HCT116 (cell line): ENCODE data around the gene IMMP2L.

Experiments used
- CTCF ChIP-seq, 3 experiments: fragments of 200-600 bp in 1 of 3; sonication (generic) in 1 of 3; IDR thresholded peaks in 2 of 3; conservative IDR thresholded peaks in 1 of 3; 2 replicates each; pipeline ENCODE4 v1.5.1; 2012 to 2017; ENCODE audit warnings: low read depth in 2 of 3, low read length in 2 of 3, antibody characterized with exemption in 1 of 3, borderline replicate concordance in 1 of 3, control low read depth in 1 of 3, mild to moderate bottlenecking in 1 of 3, mixed read lengths in 1 of 3, mixed run types in 1 of 3, moderate library complexity in 1 of 3; ENCODE audit not compliant: insufficient read depth in 1 of 3
- EZH2 ChIP-seq: fragments of 200-600 bp; sonication (generic); IDR thresholded peaks from 2 replicates; pipeline ENCODE4 v1.6.1; 2017; ENCODE audit warnings: antibody characterized with exemption, mixed run types
- JUND ChIP-seq: IDR thresholded peaks from 2 replicates; pipeline ENCODE4 v1.6.1; 2012
- POLR2A ChIP-seq: IDR thresholded peaks from 2 replicates; pipeline ENCODE4 v1.7.0; 2011; ENCODE audit warnings: borderline replicate concordance; ENCODE audit not compliant: insufficient read depth, insufficient read length; ENCODE audit errors: extremely low read depth
- POLR2AphosphoS5 ChIP-seq: IDR thresholded peaks from 2 replicates; pipeline ENCODE4 v1.6.1; 2011; ENCODE audit warnings: mild to moderate bottlenecking, low read depth, low read length, moderate library complexity
- RAD21 ChIP-seq: IDR thresholded peaks from 2 replicates; pipeline ENCODE4 v1.6.1; 2012; ENCODE audit warnings: low read depth, mild to moderate bottlenecking
- REST ChIP-seq: IDR thresholded peaks from 2 replicates; pipeline ENCODE4 v1.6.1; 2012; ENCODE audit warnings: low read depth
- SIN3A ChIP-seq: IDR thresholded peaks from 2 replicates; pipeline ENCODE4 v1.6.1; 2012; ENCODE audit warnings: low read depth
- SP1 ChIP-seq: IDR thresholded peaks from 2 replicates; pipeline ENCODE4 v1.6.1; 2012; ENCODE audit warnings: low read depth
- SRF ChIP-seq: IDR thresholded peaks from 2 replicates; pipeline ENCODE4 v1.6.1; 2012; ENCODE audit warnings: low read depth
- TCF7L2 ChIP-seq: IDR thresholded peaks from 2 replicates; pipeline ENCODE4 v1.7.0; 2011; ENCODE audit warnings: borderline replicate concordance, inconsistent platforms; ENCODE audit not compliant: insufficient read depth, insufficient read length; ENCODE audit errors: extremely low read depth
- ZBTB33 ChIP-seq: IDR thresholded peaks from 2 replicates; pipeline ENCODE4 v1.6.1; 2011; ENCODE audit warnings: mild to moderate bottlenecking, low read length, moderate library complexity; ENCODE audit not compliant: insufficient replicate concordance; ENCODE audit errors: extremely low read depth
- ZFX ChIP-seq: fragments of 450-650 bp; IDR thresholded peaks from 2 replicates; pipeline ENCODE4 v1.6.1; 2017

- TF ChIP-seq CTCF (IDR thresholded peaks at IDR 0.05 in 2 of 3, conservative IDR thresholded peaks at IDR 0.05 in 1 of 3; ENCODE audit: borderline replicate concordance in 1 of 3, insufficient read depth in 1 of 3, low read depth in 2 of 3, low read length in 2 of 3) (no peak), ZBTB33 (no peak), ZFX (no peak), JUND (no peak), REST (no peak), SIN3A (no peak), POLR2AphosphoS5 (no peak), RAD21 (no peak), SRF (no peak), TCF7L2 (no peak), EZH2 (no peak), POLR2A (no peak), SP1 (no peak)
Observed at GRCh38 chr7:111026806-111027205, 535.5 kb downstream of the IMMP2L start.
